Occipital lobe (tissue), 2 donors: Measurements from ENCODE around the gene SERPIND1. TPM values are rescaled to one million over a fixed set of nuclear protein-coding genes. Genes with fewer than 3 reads are reported as not detected.
A peak's percentile ranks its signal among the peaks of the same experiment; 100 is the strongest.
"Not testable (repeated sequence)": the region's sequence is repeated elsewhere in the genome, so short reads cannot be mapped to it uniquely, and the experiment has no call there.

ENCODE experiments used
- DNase-seq: peaks from one replicate; lab custom pipeline; 2025; lab: John Stamatoyannopoulos, UW
- total RNA-seq: library from RNA; depleted of rRNA; stranded (reverse); fragments of >200 nt; gene quantifications from one replicate; pipeline ENCODE4 v1.2.3, GENCODE V29; 2014

The SERPIND1 gene
- total RNA-seq, 1 donor from 2014 or later = 2.7 TPM

DNA sequence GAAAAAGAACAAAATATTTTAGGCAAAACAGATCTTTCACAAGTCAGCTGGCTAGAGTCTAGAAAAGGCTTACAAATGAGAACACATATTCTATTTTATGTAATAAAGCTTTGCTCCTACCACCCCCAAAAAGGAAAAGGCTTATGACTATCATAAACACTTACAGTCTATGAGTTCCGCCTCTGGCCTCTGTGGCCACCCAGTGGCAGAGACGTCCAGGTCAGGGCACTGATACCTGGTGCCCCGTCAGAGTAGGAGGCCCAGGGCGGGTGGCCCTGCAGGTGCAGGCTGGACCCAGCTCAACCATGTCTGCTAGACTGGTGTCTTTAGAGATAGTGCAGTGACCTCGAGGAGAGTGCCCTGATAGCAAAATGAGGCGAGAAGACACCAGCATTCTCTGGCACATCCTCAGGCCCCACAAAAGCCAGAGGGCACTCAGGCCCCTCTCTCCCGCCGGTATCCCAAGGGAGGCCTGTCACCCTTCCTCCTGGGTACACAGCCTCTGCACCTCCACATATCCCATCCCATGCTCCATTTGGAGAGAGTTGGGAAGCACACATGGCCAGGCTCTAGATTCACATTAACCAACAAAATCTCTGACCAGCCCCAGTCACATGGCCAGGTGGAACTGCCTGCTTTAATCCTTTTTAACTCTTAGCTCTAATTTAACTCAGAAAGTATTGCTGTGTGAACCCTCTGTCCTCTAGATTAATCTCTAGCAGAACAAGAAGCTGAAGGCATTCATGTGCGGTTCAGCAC lies 27.3 kb upstream of the SERPIND1 start:
- DNase-seq = no peak

DNA sequence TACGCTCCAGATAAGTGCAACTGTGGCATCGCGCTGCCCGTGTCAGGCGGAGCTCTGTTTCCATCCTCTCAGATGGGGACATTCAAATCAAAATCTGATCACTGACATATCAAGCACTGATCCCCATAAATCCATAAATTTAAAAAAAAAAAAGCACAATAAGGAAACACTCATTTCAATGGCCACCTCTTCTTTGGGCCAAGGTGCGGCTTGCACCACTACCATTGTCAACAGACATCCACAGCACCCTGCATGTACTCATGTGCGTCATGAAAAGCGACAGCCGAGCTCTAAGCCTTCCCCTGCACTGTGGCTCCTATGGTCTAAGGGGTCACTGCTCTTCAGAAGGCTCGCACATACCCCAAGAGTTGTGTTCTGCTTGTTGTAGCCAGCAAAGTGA lies 26.7 kb upstream of the SERPIND1 start:
- no peak for DNase-seq

DNA sequence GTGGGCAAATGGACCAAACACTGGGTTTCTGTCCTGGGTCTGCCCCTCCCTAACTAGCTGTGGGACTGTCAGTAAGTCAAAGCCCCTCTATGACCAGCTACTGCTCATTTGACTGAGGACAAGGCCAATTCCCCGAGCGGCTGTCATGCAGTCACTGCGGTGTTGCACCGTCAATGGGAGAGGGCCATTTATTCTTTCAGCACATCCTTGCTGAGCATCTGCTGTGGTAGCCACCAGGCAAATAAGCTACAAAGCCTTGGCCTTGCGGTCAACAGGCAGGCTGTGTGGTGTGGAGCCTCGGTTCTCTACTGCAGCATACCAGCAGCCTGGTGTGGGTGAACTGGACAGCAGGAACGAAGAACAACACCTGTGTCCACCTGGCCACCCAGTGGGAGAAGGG lies 25.8 kb upstream of the SERPIND1 start:
- no peak for DNase-seq

DNA sequence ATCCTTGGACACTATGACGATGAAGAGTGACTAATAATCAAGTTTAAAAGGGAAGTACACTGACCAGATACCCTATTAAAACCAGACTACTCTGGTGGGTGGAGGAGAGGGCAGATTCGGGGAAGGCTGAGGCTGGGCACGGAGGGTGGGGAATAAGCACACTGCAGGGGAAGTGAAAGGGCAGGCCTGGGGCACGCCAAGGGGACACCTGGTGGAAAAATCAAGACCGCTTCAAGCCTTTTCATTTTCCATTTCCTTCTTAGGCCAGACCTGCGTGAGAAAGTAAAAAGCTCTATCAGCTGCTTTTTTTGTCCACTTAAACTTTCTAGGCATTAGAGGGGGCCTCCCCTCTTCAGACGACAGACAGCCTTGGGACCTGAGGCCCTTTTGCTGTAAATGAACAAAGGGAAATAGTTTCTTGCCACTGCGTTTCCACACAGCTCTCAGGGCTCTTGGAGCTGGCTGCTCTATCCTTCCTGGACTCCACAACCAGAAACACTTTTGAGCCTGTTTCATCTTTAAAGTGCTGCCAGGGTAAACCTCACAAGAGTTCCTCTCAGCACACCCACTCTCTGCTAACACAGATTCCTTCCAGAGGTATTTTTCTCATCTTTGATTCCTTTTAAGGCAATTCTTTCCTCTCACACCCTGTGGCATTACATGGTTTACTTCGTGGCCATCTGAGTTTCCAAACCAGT lies 25.0 kb upstream of the SERPIND1 start:
- no peak for DNase-seq

DNA sequence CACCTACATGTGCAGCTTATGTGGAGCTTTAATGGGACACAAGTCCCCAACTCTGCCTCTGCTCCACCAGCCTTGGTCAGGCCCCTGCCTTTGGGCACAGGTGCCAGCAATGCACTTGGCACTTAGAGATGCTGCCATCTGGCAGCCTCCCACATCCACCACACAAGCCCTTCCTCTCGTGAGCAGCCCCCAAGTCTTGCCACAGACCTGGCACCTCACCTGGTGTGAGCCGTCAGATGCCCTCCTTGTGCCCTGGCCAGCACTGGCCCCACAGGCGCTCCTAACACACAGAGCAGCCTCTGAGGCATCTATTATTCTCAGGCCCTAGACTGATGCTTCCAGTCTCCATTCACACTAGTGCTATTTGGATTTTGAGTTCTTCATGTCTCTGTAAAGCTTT lies 24.5 kb upstream of the SERPIND1 start:
- no peak for DNase-seq

DNA sequence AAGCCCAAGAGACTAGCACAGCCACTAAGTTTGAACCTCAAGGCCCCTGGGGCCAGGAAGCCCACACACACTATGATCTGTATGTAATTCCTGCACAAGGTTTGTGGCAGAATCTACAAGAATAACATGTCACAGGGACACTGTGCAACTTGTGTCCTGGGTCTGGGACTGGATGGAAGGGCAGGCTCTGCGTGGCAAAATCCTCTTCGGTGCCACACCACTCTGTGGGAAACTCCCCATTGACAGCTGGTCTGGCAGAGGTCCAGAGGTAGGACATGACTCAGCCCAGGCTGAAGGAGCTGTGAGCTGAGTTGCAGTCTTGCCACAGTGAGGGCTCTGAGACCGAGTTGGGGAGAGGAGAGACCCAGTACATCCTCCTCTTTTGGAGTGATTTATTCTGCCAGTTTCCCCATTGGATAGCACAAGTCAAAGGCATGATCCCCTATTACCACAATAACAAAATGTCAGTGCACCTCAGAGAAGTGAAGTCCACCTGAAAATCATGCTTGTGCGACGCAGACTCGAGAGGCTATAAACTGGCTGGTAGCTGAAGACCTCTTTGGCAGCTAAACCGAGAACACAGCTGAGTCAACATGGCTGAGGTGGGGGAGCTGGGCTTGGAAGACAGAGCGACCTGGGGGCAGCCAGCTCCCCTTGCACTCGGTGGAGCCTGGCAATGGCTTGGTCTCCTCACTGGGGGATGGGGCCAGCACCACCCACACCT lies 23.3 kb upstream of the SERPIND1 start:
- peak; percentile 77 for DNase-seq

DNA sequence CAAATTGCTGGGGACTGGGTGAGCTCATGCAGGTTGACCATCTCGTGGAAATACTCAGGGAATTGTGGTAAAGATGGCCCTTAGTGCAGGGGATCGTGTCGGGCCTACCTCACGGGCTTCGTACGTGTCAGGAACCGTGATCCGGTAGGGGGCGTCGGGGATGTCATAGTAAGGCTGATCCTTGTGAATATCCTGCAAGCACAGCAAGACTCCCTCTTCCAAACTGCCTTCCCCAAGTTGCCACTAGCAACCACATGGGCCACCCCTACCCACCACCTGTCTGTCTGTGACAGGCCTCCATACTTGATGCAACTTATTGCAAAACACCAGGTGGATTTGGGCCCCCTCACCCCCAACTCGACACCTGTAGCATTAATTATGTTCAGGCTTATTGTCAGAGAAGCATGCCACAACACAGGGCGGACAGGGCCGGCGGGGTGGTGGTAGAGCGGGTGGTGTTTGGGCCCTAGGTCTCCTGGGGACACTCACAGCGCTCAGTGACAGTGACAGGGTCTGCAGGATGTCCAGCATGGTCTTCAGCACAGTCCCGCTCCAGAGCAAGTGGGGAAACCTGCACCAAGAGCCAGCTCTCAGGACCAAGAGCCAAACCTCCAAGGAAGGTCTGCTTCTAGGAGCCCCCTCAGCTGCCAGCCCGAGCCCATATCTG lies 22.6 kb upstream of the SERPIND1 start:
- no peak for DNase-seq

DNA sequence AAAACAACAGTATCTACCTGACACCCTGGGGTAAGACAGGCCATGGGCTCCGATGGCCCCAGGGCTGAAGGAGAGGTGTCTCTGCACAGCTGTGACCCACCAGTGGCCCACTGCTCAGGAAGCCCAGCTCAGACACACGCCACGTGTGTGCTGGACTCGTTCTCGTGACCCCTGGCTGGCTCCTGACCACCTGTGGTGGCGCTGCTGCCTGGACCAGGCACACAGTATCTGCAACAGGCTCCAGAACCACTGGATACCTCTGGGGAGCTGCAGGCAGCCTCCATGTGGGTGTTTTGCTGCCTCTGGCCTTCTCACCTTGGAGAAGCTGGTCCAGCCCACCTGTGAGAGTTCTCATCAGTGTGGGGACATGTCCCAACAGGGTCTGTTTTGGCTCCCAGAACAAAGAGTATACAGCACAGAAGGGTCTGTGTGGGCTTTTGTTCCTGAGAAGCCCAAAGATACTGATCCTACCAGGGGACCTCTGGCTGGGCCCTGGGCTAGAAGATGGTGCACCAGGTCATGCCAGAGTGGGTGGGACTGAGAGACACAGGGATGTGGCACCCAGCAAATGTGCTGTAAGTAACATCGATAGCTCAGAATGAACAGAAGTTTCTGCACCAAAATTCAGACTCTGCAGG lies 21.7 kb upstream of the SERPIND1 start:
- no peak for DNase-seq

DNA sequence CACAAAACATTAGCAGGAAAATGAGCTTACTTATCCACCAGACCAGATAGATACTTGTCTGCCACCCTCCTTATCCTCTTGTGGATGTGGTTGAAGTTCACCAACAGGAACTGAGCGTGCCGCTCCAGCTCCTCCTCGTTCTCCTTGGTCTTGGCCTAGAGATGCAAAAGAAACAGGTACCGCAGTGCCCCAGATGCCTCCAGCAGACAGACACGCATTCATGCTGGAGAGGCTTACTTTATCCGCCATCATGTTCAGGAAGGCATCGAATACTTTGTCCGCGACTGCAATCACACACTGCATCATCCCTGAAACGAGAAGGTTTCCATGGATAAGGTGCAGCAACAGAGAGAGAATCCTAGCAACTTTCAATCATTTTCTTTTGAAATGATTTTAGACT lies 21.0 kb upstream of the SERPIND1 start:
- DNase-seq = no peak

DNA sequence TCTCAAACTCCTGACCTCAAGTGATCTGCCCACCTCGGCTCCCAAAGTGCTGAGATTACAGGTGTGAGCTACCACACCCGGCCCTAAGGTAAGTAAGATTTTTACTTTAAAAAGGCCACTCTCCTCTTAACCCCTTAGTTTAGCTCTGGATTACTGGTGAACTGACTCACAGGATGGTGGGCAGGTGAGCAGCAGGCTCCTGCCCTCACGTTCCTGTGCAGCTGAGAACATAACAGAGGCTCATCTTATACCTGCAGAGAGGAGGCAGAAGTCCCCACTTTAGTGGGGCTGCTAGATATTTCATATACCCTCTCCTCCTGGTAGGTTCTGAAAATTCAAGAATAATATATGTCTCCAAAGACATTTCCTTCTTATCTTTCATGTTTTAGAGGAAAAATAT lies 17.1 kb upstream of the SERPIND1 start:
- DNase-seq = no peak

DNA sequence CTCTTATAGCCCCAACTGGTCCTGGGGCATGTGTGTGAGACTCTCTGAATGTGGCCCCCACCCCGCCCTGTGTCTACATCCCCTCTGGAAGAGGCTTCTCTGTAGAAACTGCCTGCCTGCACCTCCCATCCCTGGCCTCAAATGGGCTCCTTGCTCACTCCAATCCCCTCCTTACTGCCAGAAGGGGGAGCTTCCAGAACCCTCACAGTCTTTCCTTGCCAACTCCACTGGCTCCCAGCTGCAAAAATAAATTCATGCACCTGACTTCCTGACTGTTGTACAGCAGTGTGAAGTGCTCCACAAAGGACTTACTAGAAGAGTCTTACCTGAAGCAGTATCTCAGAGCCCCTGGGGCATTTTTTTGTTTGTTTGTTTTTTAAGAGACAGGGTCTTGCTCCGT lies 15.2 kb upstream of the SERPIND1 start:
- no peak for DNase-seq

DNA sequence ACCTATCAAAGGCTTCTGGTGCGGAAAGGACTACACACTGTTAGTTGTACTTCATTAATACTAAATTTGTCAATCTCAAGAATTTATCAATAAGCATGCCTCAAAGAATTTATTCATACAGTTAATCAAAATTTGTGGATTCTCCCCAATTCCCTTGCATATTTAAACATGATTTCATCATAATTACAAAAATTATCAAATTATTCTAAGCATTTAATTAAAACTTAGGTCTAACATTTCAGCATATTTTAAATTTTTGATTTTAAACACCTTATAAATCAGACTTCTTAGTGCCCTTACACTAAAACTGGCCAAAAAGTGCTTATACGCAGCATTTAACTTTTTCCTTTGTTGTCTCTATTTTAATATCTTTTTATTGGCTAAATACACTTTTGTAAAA lies 13.8 kb upstream of the SERPIND1 start:
- no peak for DNase-seq

DNA sequence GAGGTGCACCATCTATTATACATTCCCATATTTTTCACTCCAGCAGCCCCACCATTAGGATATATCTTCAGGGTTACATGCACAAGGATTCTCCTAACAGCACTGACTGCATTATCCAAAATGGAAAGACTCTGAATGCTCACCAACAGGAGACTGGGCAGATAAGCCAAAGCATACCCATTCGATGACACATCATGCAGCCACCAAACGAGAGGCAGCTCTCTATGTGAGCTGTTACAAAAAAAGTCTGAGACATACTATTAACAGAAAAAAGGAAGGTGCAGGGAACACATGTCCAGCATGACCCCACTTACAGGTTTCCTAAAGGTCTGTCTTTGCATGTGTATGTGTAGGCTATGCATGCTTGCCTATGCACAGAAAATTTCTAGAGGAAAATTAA lies 12.4 kb upstream of the SERPIND1 start:
- no peak for DNase-seq

DNA sequence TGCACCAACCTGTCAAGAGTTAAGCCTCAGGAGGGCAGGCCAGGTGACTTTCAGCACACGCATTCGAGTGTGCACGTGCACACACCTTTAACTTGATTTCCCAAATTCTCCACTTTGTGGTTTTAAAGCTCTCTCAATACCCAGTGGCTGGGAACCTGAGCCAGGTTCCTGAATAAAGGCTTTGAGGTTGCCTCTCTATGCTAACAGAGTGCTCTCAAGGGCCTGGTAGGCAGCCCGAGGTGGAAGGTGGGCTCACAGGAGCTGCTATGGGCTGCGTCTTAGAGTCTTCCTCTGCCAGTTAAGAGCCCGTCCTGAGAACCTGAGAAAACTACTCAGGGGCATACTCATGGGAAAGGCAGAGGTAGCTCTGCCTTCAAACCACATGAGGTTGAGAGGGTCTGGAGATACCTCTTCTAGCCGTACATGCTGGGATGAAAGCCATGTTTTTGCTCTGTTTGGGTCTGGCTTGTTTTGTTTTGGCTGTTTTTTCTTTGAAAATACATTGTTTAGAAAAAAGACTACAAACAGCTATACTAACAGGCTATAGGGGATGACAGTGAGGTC lies 11.6 kb upstream of the SERPIND1 start:
- no peak for DNase-seq

DNA sequence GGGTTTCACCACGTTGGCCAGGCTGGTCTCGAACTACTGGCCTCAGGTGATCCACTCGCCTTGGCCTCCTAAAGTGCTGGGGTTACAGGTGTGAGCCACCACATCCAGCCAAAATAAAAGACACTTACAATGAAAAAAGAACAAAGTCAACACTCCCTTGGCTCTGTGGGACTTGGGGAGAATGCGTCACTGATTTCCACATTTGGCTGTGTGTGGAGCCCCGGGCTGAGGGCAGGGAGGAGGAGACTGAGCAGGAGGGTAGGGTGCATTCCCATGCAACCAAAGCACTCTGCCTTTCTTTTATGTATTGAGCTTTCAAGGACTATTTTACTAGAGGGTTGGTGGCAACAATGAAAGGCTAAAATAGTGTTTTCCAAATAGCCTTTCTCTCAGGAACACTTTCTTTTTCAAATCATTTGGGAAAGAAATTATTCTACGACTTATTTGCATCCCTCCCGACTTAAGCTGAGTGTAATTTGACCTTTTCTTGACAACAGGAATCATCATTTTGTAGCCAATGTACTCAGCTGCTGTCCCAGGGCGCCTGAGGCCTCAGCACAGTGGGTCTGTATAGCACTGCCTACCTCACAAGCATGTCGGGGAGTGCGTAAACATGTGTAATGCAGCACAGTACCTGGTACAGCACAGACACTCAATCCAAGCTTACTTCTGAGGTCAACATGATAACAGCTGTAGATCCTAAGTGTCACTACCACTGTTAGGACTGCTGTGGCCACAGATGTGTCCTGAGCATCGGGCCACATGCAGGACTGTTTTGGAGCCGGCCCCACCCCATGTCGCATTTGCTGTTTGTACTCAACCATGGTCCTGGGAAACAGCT lies 10.1 kb upstream of the SERPIND1 start:
- DNase-seq = no peak

DNA sequence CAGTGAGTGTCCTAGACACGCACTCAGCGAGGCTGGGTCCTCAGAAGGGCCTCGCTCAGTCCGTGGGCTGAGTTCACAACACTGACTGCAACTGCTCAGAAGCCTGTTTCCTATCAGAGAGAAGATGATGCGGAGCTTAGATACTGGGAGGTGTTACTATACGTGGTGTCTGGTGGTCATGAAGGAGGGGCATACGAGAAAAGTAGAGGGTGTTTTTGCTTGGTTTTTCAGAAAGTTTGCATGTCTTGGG lies 9.5 kb upstream of the SERPIND1 start:
- DNase-seq = no peak

DNA sequence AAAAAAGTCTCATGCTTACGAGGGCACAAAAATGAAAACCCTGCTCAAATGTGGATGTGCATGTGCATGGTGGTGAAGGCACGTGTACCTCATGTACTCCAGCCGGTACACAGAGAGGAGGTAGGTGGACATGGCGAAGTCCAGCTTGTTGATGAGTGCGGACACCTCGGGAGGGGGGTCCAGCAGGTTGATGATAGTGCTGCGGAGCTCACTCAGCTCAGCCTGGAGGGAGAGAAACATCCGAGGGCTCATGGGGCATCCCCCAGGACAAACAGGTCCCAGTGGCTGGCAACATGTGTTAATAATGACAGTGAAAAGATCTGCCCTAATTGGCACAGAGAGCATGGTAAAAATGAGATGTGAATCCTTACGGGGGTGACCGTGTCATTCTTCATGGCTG lies 9.2 kb upstream of the SERPIND1 start:
- DNase-seq = no peak

DNA sequence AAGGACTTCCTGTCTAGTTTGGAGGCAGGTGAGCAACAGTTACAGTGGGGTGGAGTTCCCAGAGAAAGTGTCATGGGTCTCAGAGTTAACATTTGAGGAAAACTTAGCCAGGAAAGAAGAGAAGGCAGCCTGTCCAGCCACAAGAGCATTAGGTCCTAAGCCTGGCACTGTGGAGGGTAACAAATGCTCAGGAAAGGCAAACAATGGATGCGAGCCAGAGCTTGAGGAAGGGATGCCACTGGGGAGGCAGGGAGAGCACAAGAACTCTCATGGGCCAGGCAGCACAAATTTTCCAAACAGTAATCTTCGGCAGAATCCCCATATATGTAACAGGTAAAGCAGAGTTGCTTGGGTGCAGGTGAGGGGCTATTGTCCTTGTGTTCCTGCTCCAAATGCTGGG lies 8.0 kb upstream of the SERPIND1 start:
- DNase-seq = no peak

DNA sequence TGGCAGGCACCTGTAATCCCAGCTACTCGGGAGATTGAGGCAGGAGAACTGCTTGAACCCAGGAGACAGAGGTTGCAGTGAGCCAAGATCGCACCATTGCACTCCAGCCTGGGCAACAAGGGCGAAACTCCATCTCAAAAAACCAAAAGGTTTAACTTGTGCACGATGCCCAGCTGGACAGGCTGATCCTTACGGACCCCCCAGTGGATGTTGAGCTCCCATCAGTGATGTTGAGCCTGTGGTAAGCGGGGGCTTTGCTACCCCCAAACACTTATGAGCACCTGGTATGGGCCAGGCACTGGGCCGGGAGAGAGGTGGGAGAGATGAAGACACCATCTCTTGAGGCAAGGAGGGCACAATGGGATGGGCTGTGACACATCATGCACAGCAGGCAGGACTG lies 7.4 kb upstream of the SERPIND1 start:
- DNase-seq = no peak

DNA sequence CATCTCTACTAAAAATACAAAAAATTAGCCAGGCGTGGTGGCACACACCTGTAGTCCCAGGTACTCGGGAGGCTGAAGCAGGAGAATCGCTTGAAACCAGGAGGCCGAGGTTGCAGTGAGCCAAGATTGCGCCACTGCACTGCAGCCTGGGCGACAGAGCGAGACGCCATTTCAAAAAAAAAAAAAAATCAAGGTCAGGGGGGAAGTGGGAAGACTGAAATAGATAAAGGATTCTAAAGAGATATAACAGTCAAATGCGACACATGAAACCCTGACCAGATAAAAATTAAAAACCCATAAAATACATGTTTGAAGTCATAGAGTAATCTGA lies 4.5 kb upstream of the SERPIND1 start:
- not testable (repeated sequence) for DNase-seq
